HCT116 (cell line): ENCODE measurements around the gene ADM2. TPM values are rescaled to one million over a fixed set of nuclear protein-coding genes. Genes with fewer than 3 reads are reported as not detected.

Experiments used
- ATAC-seq: fragments of 200-7000 bp; cut with Tn5 transposase; 2 replicates; pipeline ENCODE4 v1.9.1; 2020; ENCODE audit warnings: mild to moderate bottlenecking, moderate library complexity
- BruUV-seq: library from RNA; stranded (reverse); fragments of 400-500 nt; replicated peaks from 2 replicates; lab custom pipeline; 2021; lab: Mats Ljungman, UMichigan
- CTCF ChIA-PET: fragments of 300-600 bp; sonication (Branson Sonifier 250); formaldehyde crosslinking; loops from one replicate; lab custom pipeline; 2021; ENCODE audit warnings: antibody characterized with exemption; lab: Charles Lee
- POLR2A ChIA-PET: fragments of 300-600, 350-600 bp; sonication (Branson Sonifier 250); formaldehyde crosslinking; loops from one replicate; lab custom pipeline; 2021; ENCODE audit warnings: antibody characterized with exemption; lab: Charles Lee
- RAD21 ChIA-PET, 2 experiments: fragments of 300-600 bp; sonication (Branson Sonifier 250); formaldehyde crosslinking; loops; one replicate each; lab custom pipeline; 2023; ENCODE audit warnings: low total read pairs in 2 of 2; ENCODE audit not compliant: uncharacterized antibody in 2 of 2, unreplicated experiment in 2 of 2, low non-redundant PET in 1 of 2; lab: Charles Lee
- DNase-seq: peaks from one replicate; pipeline ENCODE4 v3.0.0-alpha.2; 2010; ENCODE audit warnings: low read depth, low spot score
- H2AFZ ChIP-seq: fragments of 200-600 bp; shearing (Covaris generic), sonication (generic); 2 replicates; pipeline ENCODE4 v1.6.1; 2017; ENCODE audit warnings: low read depth, mixed run types, mixed read lengths, antibody characterized with exemption, low read length; ENCODE audit not compliant: poor library complexity, severe bottlenecking
- H3K27ac ChIP-seq: 2 replicates; pipeline ENCODE4 v1.5.1; 2012; ENCODE audit warnings: low read depth, low read length
- H3K27me3 ChIP-seq: fragments of 200-600 bp; sonication (generic); 2 replicates; pipeline ENCODE4 v1.6.1; 2016; ENCODE audit warnings: mixed run types, low read length, mixed read lengths; ENCODE audit not compliant: insufficient read depth
- H3K36me3 ChIP-seq, 2 experiments: fragments of 200-500 bp in 1 of 2; fragments of 200-600 bp in 1 of 2; sonication (Bioruptor generic) in 1 of 2; sonication (generic) in 1 of 2; 2 replicates each; pipeline versions ENCODE4 v1.5.1 to v1.6.1; 2014 to 2016; ENCODE audit warnings: low read length in 2 of 2, inconsistent platforms in 1 of 2, mixed read lengths in 1 of 2, mixed run types in 1 of 2; ENCODE audit not compliant: insufficient read depth in 2 of 2, control insufficient read depth in 1 of 2
- H3K4me1 ChIP-seq, 2 experiments: fragments of 200-600 bp in 1 of 2; sonication (generic) in 1 of 2; 2 replicates each; pipeline versions ENCODE4 v1.5.1 to v1.6.1; 2012 to 2017; ENCODE audit warnings: low read length in 2 of 2, inconsistent platforms in 1 of 2, mild to moderate bottlenecking in 1 of 2, mixed read lengths in 1 of 2, mixed run types in 1 of 2, moderate library complexity in 1 of 2; ENCODE audit not compliant: insufficient read depth in 2 of 2, control insufficient read depth in 1 of 2
- H3K4me2 ChIP-seq: fragments of 200-600 bp; sonication (generic); 2 replicates; pipeline ENCODE4 v1.6.1; 2017; ENCODE audit warnings: mixed run types, low read length, mixed read lengths
- H3K4me3 ChIP-seq, 2 experiments: fragments of 200-600 bp in 1 of 2; sonication (generic) in 1 of 2; replicated peaks in 1 of 2; 2 replicates each; pipeline ENCODE4 v1.5.1; 2011 to 2016; ENCODE audit warnings: low read length in 2 of 2, control low read depth in 1 of 2, low read depth in 1 of 2, mild to moderate bottlenecking in 1 of 2, mixed read lengths in 1 of 2, mixed run types in 1 of 2
- H3K79me2 ChIP-seq: fragments of 200-600 bp; sonication (generic); 2 replicates; pipeline ENCODE4 v1.6.1; 2017; ENCODE audit warnings: mild to moderate bottlenecking, mixed run types, low read length, moderate library complexity, mixed read lengths; ENCODE audit not compliant: insufficient read depth
- H3K9ac ChIP-seq: fragments of 200-600 bp; sonication (generic); 2 replicates; pipeline ENCODE4 v1.6.1; 2016; ENCODE audit warnings: low read length, mixed read lengths
- H3K9me2 ChIP-seq: fragments of 200-600 bp; sonication (generic), shearing (Covaris generic); 2 replicates; pipeline ENCODE4 v1.6.1; 2017; ENCODE audit warnings: mixed run types, mild to moderate bottlenecking, moderate library complexity; ENCODE audit not compliant: insufficient read depth
- H3K9me3 ChIP-seq, 2 experiments: fragments of 200-500 bp in 1 of 2; fragments of 200-600 bp in 1 of 2; sonication (Bioruptor generic) in 1 of 2; sonication (generic) in 1 of 2; 2 replicates each; pipeline ENCODE4 v1.6.1; 2014 to 2017; ENCODE audit warnings: low read length in 2 of 2, mixed read lengths in 2 of 2, inconsistent platforms in 1 of 2, low read depth in 1 of 2, mild to moderate bottlenecking in 1 of 2, mixed run types in 1 of 2, moderate library complexity in 1 of 2; ENCODE audit not compliant: control insufficient read depth in 1 of 2, insufficient read depth in 1 of 2
- H4K20me1 ChIP-seq: fragments of 200-600 bp; sonication (generic), shearing (Covaris generic); 2 replicates; pipeline ENCODE4 v1.6.1; 2017; ENCODE audit warnings: mixed run types, mild to moderate bottlenecking, moderate library complexity; ENCODE audit not compliant: insufficient read depth
- ATF3 ChIP-seq: IDR thresholded peaks from 2 replicates; pipeline ENCODE4 v1.6.1; 2012
- CBX3 ChIP-seq: IDR thresholded peaks from 2 replicates; pipeline ENCODE4 v1.6.1; 2012; ENCODE audit warnings: low read depth
- CEBPB ChIP-seq: IDR thresholded peaks from 2 replicates; pipeline ENCODE4 v1.6.1; 2012; ENCODE audit warnings: low read depth
- CTCF ChIP-seq, 3 experiments: fragments of 200-600 bp in 1 of 3; sonication (generic) in 1 of 3; IDR thresholded peaks in 2 of 3; conservative IDR thresholded peaks in 1 of 3; 2 replicates each; pipeline ENCODE4 v1.5.1; 2012 to 2017; ENCODE audit warnings: low read depth in 2 of 3, low read length in 2 of 3, antibody characterized with exemption in 1 of 3, borderline replicate concordance in 1 of 3, control low read depth in 1 of 3, mild to moderate bottlenecking in 1 of 3, mixed read lengths in 1 of 3, mixed run types in 1 of 3, moderate library complexity in 1 of 3; ENCODE audit not compliant: insufficient read depth in 1 of 3
- EGR1 ChIP-seq: IDR thresholded peaks from 2 replicates; pipeline ENCODE4 v1.6.1; 2012; ENCODE audit warnings: low read depth
- EZH2phosphoT487 ChIP-seq: fragments of 200-600 bp; IDR thresholded peaks from 2 replicates; pipeline ENCODE4 v1.6.1; 2018; ENCODE audit warnings: antibody characterized with exemption, borderline replicate concordance
- FOSL1 ChIP-seq: IDR thresholded peaks from 2 replicates; pipeline ENCODE4 v1.6.1; 2012; ENCODE audit warnings: low read depth
- JUND ChIP-seq: IDR thresholded peaks from 2 replicates; pipeline ENCODE4 v1.6.1; 2012
- MAX ChIP-seq: IDR thresholded peaks from 2 replicates; pipeline ENCODE4 v1.6.1; 2012
- POLR2A ChIP-seq: IDR thresholded peaks from 2 replicates; pipeline ENCODE4 v1.7.0; 2011; ENCODE audit warnings: borderline replicate concordance; ENCODE audit not compliant: insufficient read depth, insufficient read length; ENCODE audit errors: extremely low read depth
- POLR2AphosphoS5 ChIP-seq: IDR thresholded peaks from 2 replicates; pipeline ENCODE4 v1.6.1; 2011; ENCODE audit warnings: mild to moderate bottlenecking, low read depth, low read length, moderate library complexity
- RAD21 ChIP-seq: IDR thresholded peaks from 2 replicates; pipeline ENCODE4 v1.6.1; 2012; ENCODE audit warnings: low read depth, mild to moderate bottlenecking
- SP1 ChIP-seq: IDR thresholded peaks from 2 replicates; pipeline ENCODE4 v1.6.1; 2012; ENCODE audit warnings: low read depth
- SRF ChIP-seq: IDR thresholded peaks from 2 replicates; pipeline ENCODE4 v1.6.1; 2012; ENCODE audit warnings: low read depth
- TCF7L2 ChIP-seq: IDR thresholded peaks from 2 replicates; pipeline ENCODE4 v1.7.0; 2011; ENCODE audit warnings: borderline replicate concordance, inconsistent platforms; ENCODE audit not compliant: insufficient read depth, insufficient read length; ENCODE audit errors: extremely low read depth
- YY1 ChIP-seq: IDR thresholded peaks from 2 replicates; pipeline ENCODE4 v1.6.1; 2011; ENCODE audit warnings: low read length, low read depth, moderate library complexity, mild to moderate bottlenecking; ENCODE audit not compliant: insufficient replicate concordance; ENCODE audit errors: extremely low read depth
- ZBTB33 ChIP-seq: IDR thresholded peaks from 2 replicates; pipeline ENCODE4 v1.6.1; 2011; ENCODE audit warnings: mild to moderate bottlenecking, low read length, moderate library complexity; ENCODE audit not compliant: insufficient replicate concordance; ENCODE audit errors: extremely low read depth
- ZFX ChIP-seq: fragments of 450-650 bp; IDR thresholded peaks from 2 replicates; pipeline ENCODE4 v1.6.1; 2017
- intact Hi-C: fragments of 100-400 bp; cut with micrococcal nuclease; formaldehyde crosslinking; loops from 2 replicates; pipeline ENCODE4 v1.10.0; 2022
- total RNA-seq: library from RNA; stranded (reverse); gene quantifications from one replicate; pipeline ENCODE4 v1.2.1, GENCODE V29; 2021; ENCODE audit not compliant: unreplicated experiment
- TF ChIP-seq, protein P1 (sequence below): IDR thresholded peaks from 2 replicates; pipeline ENCODE4 v1.6.1; 2012; ENCODE audit warnings: low read depth

The ADM2 gene
- total RNA-seq, 1 experiment from 2014 or later, result 12.8 TPM

DNA sequence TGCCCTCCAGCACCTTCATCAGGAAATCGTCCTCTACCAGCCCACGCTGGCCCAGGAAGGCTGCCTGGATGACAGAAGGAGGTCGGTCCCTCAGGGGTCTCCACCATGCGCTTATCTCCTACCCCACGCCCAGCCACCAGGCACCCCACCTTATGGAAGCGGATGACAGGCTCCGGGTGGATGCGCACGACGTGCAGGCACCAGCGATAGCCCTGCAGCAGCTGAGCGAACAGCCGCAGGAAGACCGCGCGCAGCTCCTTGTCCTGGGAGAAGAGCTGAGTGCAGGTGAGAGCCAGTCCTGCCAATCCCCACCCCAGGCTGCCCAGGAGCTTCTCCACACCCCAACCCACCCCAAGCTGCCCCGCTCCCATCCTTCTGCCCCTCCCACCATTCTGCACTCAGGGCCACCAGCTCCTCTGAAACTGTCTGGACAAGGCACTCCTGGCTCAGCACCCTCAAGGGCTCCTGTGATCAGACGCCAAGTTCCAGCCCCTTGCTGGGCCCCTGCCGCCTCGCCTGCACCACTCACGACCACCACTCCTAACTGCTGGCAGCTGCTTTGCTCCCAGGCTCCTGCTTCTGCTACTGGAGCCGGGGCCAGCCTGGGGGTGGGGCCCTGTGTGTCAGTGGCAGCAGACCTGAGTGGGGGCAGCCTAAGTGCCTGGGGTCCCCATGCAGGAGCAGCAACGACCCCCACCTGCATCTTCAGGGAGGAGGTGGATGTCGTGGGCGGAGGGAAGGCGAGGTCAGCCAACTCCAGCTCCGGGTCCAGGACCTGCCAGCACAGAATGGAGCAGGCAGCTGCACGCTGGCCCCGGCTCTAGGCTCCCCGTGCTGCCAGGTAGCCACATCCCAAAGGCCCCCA is 16.0 kb upstream of the ADM2 start:
- ChIA-PET CTCF (no interaction called here), RAD21 (no interaction called here)
- Histone ChIP-seq H2AFZ (no peak overlapping the region), H3K36me3 (peaks cover 15 to 26% of the 10 kb centered on the region in 2 experiments; a peak in 3 of 4 replicates), H3K4me3 (no peak overlapping the region), H4K20me1 (no peaks in the 10 kb centered on the region), H3K9me2 (no peaks in the 10 kb centered on the region), H3K79me2 (peaks cover 18% of the 10 kb centered on the region), H3K9ac (no peak overlapping the region), H3K27me3 (no peaks in the 10 kb centered on the region), H3K4me2 (no peak overlapping the region)
- DNase-seq, result no peak
- no TSS peak for BruUV-seq
- intact Hi-C loops, result no loop called here
- no peak for TF ChIP-seq EZH2phosphoT487
- no peak for TF ChIP-seq FOSL1
- TF ChIP-seq MAX, result no peak
- no peak for TF ChIP-seq CBX3
- no peak for TF ChIP-seq EGR1
- TF ChIP-seq ZFX, result no peak
- no peak for TF ChIP-seq ZBTB33
- TF ChIP-seq, protein P1, sequence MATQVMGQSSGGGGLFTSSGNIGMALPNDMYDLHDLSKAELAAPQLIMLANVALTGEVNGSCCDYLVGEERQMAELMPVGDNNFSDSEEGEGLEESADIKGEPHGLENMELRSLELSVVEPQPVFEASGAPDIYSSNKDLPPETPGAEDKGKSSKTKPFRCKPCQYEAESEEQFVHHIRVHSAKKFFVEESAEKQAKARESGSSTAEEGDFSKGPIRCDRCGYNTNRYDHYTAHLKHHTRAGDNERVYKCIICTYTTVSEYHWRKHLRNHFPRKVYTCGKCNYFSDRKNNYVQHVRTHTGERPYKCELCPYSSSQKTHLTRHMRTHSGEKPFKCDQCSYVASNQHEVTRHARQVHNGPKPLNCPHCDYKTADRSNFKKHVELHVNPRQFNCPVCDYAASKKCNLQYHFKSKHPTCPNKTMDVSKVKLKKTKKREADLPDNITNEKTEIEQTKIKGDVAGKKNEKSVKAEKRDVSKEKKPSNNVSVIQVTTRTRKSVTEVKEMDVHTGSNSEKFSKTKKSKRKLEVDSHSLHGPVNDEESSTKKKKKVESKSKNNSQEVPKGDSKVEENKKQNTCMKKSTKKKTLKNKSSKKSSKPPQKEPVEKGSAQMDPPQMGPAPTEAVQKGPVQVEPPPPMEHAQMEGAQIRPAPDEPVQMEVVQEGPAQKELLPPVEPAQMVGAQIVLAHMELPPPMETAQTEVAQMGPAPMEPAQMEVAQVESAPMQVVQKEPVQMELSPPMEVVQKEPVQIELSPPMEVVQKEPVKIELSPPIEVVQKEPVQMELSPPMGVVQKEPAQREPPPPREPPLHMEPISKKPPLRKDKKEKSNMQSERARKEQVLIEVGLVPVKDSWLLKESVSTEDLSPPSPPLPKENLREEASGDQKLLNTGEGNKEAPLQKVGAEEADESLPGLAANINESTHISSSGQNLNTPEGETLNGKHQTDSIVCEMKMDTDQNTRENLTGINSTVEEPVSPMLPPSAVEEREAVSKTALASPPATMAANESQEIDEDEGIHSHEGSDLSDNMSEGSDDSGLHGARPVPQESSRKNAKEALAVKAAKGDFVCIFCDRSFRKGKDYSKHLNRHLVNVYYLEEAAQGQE, result no peak
- TF ChIP-seq POLR2A, result no peak
- TF ChIP-seq CEBPB, result no peak
- TF ChIP-seq YY1, result no peak
- TF ChIP-seq TCF7L2, result no peak
- no peak for TF ChIP-seq CTCF (IDR thresholded peaks at IDR 0.05 in 2 of 3, conservative IDR thresholded peaks at IDR 0.05 in 1 of 3; ENCODE audit: borderline replicate concordance in 1 of 3, insufficient read depth in 1 of 3, low read depth in 2 of 3, low read length in 2 of 3)
- no peak for TF ChIP-seq ATF3
- TF ChIP-seq SRF, result no peak
- no peak for TF ChIP-seq JUND
- no peak for TF ChIP-seq POLR2AphosphoS5
- no peak for TF ChIP-seq SP1
- TF ChIP-seq RAD21, result no peak
- TF ChIP-seq, all 23 proteins: peak for 0
- H3K27ac ChIP-seq, result no peak overlapping the region
- peaks cover 7 to 13% of the 10 kb centered on the region in 2 experiments for H3K4me1 ChIP-seq
- no peaks in the 10 kb centered on the region for H3K9me3 ChIP-seq
- POLR2A ChIA-PET, result no interaction called here
- ATAC-seq, result no peak
